Right lobe of liver (tissue), 6 donors: ENCODE results near the gene UNC13D. TPM values are rescaled to one million over a fixed set of nuclear protein-coding genes. Genes with fewer than 3 reads are reported as not detected.

ENCODE experiments used
- ATAC-seq, 4 donors: fragments of 200-7000 bp; cut with Tn5 transposase; one replicate each; pipeline ENCODE4 v1.9.1; 2020; ENCODE audit warnings: mild to moderate bottlenecking in 4 of 4, moderate library complexity in 4 of 4
- DNase-seq, 3 donors: peaks; one replicate each; pipeline ENCODE4 v3.0.0-alpha.2; 2020
- H3K27ac ChIP-seq, 3 donors: fragments of 200-600 bp; one replicate each; pipeline ENCODE4 v1.8.0; 2022
- H3K27me3 ChIP-seq, 2 donors: fragments of 200-600 bp; one replicate each; pipeline ENCODE4 v1.8.0; 2022
- H3K36me3 ChIP-seq, 4 donors: fragments of 200-600 bp; sonication (generic) in 1 of 4; one replicate each; pipeline versions ENCODE4 v1.5.1 to v1.8.0; 2017 to 2022; ENCODE audit warnings: control low read depth in 1 of 4
- H3K4me1 ChIP-seq, 4 donors: fragments of 200-600 bp; sonication (generic) in 1 of 4; one replicate each; pipeline versions ENCODE4 v1.5.1 to v1.8.0; 2017 to 2022; ENCODE audit warnings: control low read depth in 1 of 4
- H3K4me3 ChIP-seq, 3 donors: fragments of 200-600 bp; one replicate each; pipeline ENCODE4 v1.8.0; 2022
- H3K9me3 ChIP-seq, 4 donors: fragments of 200-600 bp; sonication (generic) in 1 of 4; one replicate each; pipeline versions ENCODE4 v1.5.1 to v1.8.0; 2017 to 2022; ENCODE audit warnings: control low read depth in 1 of 4
- POLR2A ChIP-seq: fragments of 450-650 bp; IDR thresholded peaks from one replicate; pipeline ENCODE4 v1.6.1; 2017; ENCODE audit warnings: antibody characterized with exemption, mild to moderate bottlenecking
- WGBS: methylation state at CpG from one replicate; pipeline ENCODE4 v1.1.6; 2018; ENCODE audit warnings: low coverage, low lambda C conversion rate; ENCODE audit not compliant: insufficient coverage; ENCODE audit errors: missing lambda C conversion rate; 5-methylcytosine and 5-hydroxymethylcytosine counted together
- intact Hi-C, 2 donors: fragments of 100-400 bp; cut with DNase I; formaldehyde crosslinking; loops; one replicate each; pipeline versions ENCODE4 v1.11.2 to v1.14.1; 2022
- total RNA-seq, 6 experiments: library from RNA; depleted of rRNA in 2 of 6; stranded (reverse); fragments of >200 nt in 2 of 6; fragmentation: NEBNext Ultra II Directional in 3 of 6; extraction: Animal tissue kit (Norgen Biotek cat#: 25700) in 3 of 6; gene quantifications; one replicate each; pipeline versions ENCODE4 v1.1.0 to v1.2.4, GENCODE V29; 2016 to 2023
- TF ChIP-seq, protein P1 (sequence below), 4 donors: fragments of 200-600 bp in 3 of 4; fragments of 450-650 bp in 1 of 4; IDR thresholded peaks; one replicate each; pipeline versions ENCODE4 v1.5.1 to v1.8.0; 2016 to 2022; ENCODE audit warnings: antibody characterized with exemption in 4 of 4, mild to moderate bottlenecking in 2 of 4
- donor health status: DM: no; HTN: yes; CAD: no.
- donor health status: DM: no; HTN: no; CAD: no.
- donor health status: DM: no; HTN: no; CAD: no.
- donor health status: DM: no; HTN: yes; CAD: no.
- donor health status: DM: no; HTN: yes; CAD: no.

UNC13D gene
- total RNA-seq, 6 experiments from 2014 or later = 3.4 to 12.5 (median 10.7) TPM

DNA sequence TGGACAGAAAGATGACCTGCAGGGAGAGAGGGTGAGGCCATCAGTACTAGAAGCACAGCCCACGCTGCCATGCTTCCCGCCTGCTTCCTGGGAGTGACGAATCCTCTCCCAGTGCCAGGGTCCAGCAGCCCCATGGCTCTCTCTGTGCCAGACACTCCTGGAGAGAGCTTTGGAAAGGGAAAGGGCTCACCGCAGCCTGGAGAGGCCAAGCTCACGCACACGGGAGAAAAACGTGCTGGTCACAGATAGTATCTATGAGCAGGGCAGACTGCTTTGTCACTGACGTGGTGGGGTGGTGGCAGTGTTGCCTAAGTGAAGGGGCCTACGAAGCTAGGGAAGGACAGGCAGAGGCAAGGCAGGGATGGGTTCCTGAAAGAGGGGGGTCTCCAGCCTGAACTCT is 5.5 kb upstream of the UNC13D start:
- TF ChIP-seq POLR2A = no peak
- DNase-seq (peak in 1 of 3 donors; percentile 48), ATAC-seq (no peak)
- no peak overlapping the region for H3K4me3 ChIP-seq
- intact Hi-C loops = no loop called here
- peak overlapping the region in 1 of 3 donors; percentile 31 for H3K27ac ChIP-seq
- no peaks in the 10 kb centered on the region for H3K27me3 ChIP-seq
- H3K9me3 ChIP-seq = no peaks in the 10 kb centered on the region
- H3K4me1 ChIP-seq = peaks cover 0 to 82% (median 22%) of the 10 kb centered on the region in 4 donors
- whole genome bisulfite sequencing = 74% methylated on average over 7 of the region's 9 CpGs
- peaks cover 10 to 57% (median 31%) of the 10 kb centered on the region in 4 donors for H3K36me3 ChIP-seq

GRCh38 chr17:75849279-75849646 is 5.1 kb upstream of the UNC13D start:
- no peaks in the 10 kb centered on the region for H3K9me3 ChIP-seq
- peaks cover 0 to 79% (median 22%) of the 10 kb centered on the region in 4 donors for H3K4me1 ChIP-seq
- TF ChIP-seq POLR2A = no peak
- TF ChIP-seq, protein P1, sequence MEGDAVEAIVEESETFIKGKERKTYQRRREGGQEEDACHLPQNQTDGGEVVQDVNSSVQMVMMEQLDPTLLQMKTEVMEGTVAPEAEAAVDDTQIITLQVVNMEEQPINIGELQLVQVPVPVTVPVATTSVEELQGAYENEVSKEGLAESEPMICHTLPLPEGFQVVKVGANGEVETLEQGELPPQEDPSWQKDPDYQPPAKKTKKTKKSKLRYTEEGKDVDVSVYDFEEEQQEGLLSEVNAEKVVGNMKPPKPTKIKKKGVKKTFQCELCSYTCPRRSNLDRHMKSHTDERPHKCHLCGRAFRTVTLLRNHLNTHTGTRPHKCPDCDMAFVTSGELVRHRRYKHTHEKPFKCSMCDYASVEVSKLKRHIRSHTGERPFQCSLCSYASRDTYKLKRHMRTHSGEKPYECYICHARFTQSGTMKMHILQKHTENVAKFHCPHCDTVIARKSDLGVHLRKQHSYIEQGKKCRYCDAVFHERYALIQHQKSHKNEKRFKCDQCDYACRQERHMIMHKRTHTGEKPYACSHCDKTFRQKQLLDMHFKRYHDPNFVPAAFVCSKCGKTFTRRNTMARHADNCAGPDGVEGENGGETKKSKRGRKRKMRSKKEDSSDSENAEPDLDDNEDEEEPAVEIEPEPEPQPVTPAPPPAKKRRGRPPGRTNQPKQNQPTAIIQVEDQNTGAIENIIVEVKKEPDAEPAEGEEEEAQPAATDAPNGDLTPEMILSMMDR (IDR thresholded peaks at IDR 0.05) = no peak
- DNase-seq = no peak
- peak overlapping the region in 2 of 3 donors; percentile 21 to 31 for H3K27ac ChIP-seq
- 85% methylated on average over 3 of the region's 11 CpGs for WGBS
- H3K27me3 ChIP-seq = no peaks in the 10 kb centered on the region
- intact Hi-C loops = no loop called here
- no peak overlapping the region for H3K4me3 ChIP-seq
- H3K36me3 ChIP-seq = peaks cover 10 to 57% (median 31%) of the 10 kb centered on the region in 4 donors
- no peak for ATAC-seq

- ATAC-seq (peak; percentile 21 to 54 (median 36)), DNase-seq (peak; percentile 76 to 80 (median 79))
- Histone ChIP-seq H3K27ac (peak overlapping the region in 2 of 3 donors; percentile 21 to 31), H3K9me3 (no peaks in the 10 kb centered on the region), H3K4me1 (peaks cover 0 to 73% (median 19%) of the 10 kb centered on the region in 4 donors), H3K36me3 (peaks cover 10 to 57% (median 31%) of the 10 kb centered on the region in 4 donors), H3K4me3 (no peak overlapping the region), H3K27me3 (no peaks in the 10 kb centered on the region)
- 28% methylated on average over 6 of the region's 16 CpGs for WGBS
- intact Hi-C loops = no loop called here
- no peak for TF ChIP-seq POLR2A
- TF ChIP-seq, protein P1 (IDR thresholded peaks at IDR 0.05) = peak; percentile 38 to 69 (median 65)
Observed at GRCh38 chr17:75848523-75849278, 4.5 kb upstream of the UNC13D start.

DNA sequence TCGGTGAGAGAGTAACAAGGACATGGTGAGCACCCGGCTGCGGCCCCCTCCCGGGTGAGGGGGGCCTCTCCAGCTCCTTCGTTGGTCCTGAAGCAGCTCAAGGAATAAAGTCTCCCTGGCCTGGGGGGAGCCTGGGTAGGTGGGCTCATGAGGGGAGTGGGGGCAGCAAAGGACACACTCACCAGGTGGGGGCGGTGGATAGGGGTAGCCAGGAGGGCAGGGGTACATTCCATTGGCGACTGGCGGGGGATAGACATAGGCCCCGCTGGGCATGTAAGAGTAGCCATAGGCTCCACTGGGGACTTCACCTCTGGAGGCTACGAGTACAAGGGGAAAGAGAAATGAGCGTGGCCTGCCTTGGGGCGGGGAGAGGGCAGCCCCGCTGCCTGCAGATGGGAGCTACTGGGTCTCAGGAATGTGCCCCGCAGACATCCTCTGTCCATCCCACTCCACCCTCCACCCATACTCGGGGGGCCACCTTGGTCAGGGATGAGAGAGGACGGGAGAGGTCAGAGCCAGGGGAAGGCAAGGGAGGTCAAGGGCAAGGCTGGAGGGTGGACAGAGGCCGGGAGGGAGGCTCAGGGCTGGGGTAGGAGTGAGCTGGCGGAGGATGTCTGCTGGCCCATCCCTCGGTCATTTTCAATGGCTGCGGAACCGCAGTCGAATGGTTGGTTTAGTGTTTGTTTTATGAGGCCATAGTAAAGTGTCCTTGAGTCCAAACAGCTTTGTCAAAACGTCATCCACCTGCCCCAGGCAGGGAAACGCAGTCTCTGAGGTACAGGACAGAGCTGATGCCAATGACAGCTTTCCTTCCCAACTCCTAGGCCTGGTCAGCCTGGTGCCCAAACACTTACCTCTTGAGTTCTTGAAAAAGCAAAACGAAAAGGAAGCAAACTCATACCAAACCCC is 3.7 kb upstream of the UNC13D start:
- Histone ChIP-seq H3K27ac (peak overlapping the region in 2 of 3 donors; percentile 21 to 31), H3K9me3 (no peaks in the 10 kb centered on the region), H3K4me1 (peaks cover 0 to 65% (median 15%) of the 10 kb centered on the region in 4 donors), H3K36me3 (peaks cover 10 to 57% (median 31%) of the 10 kb centered on the region in 4 donors), H3K4me3 (no peak overlapping the region), H3K27me3 (no peaks in the 10 kb centered on the region)
- DNase-seq (no peak), ATAC-seq (no peak)
- 71% methylated on average over 12 of the region's 25 CpGs for WGBS
- no peak for TF ChIP-seq POLR2A
- TF ChIP-seq, protein P1 (IDR thresholded peaks at IDR 0.05) = no peak
- intact Hi-C loops = no loop called here
